Nephron progenitor cell (in vitro differentiated cells): ENCODE measurements around the gene IL32.
A peak's percentile ranks its signal among the peaks of the same experiment; 100 is the strongest.

Source experiments
- DNase-seq: peaks from one replicate; pipeline ENCODE4 v3.0.0; 2021
- H3K27ac Mint-ChIP-seq: 2 replicates; pipeline ENCODE4 v1.8.0; 2021; ENCODE audit warnings: mild to moderate bottlenecking, moderate library complexity, mixed read lengths
- H3K27me3 Mint-ChIP-seq: 2 replicates; pipeline ENCODE4 v1.8.0; 2021; ENCODE audit warnings: mild to moderate bottlenecking, low read depth, mixed read lengths; ENCODE audit not compliant: poor library complexity
- H3K36me3 Mint-ChIP-seq: 2 replicates; pipeline ENCODE4 v1.8.0; 2021; ENCODE audit warnings: low read depth, mixed read lengths
- H3K4me1 Mint-ChIP-seq: 2 replicates; pipeline ENCODE4 v1.8.0; 2021; ENCODE audit warnings: mixed read lengths
- H3K4me3 Mint-ChIP-seq: 2 replicates; pipeline ENCODE4 v1.8.0; 2021; ENCODE audit warnings: mild to moderate bottlenecking, moderate library complexity, mixed read lengths
- H3K9me3 Mint-ChIP-seq: 2 replicates; pipeline ENCODE4 v1.8.0; 2021; ENCODE audit warnings: mild to moderate bottlenecking, moderate library complexity, mixed read lengths
- CTCF ChIP-seq: fragments of 200-600 bp; sonication (generic); IDR thresholded peaks from 2 replicates; pipeline ENCODE4 v1.5.0; 2021; ENCODE audit warnings: antibody characterized with exemption

IL32 gene

GRCh38 chr16:3094289-3095027 lies 29.0 kb downstream of the IL32 start:
- peaks cover 52% of the 10 kb centered on the region for H3K4me1 Mint-ChIP-seq
- DNase-seq: no peak
- no peaks in the 10 kb centered on the region for H3K36me3 Mint-ChIP-seq
- TF ChIP-seq CTCF: peak; percentile 12
- no peaks in the 10 kb centered on the region for H3K9me3 Mint-ChIP-seq
- no peak overlapping the region for H3K4me3 Mint-ChIP-seq
- H3K27me3 Mint-ChIP-seq: peaks cover 31% of the 10 kb centered on the region
- no peak overlapping the region for H3K27ac Mint-ChIP-seq

- DNase-seq: no peak
- no peak for TF ChIP-seq CTCF
- H3K27me3 Mint-ChIP-seq: peaks cover 42% of the 10 kb centered on the region
- no peak overlapping the region for H3K27ac Mint-ChIP-seq
- no peak overlapping the region for H3K4me3 Mint-ChIP-seq
- H3K4me1 Mint-ChIP-seq: peaks cover 57% of the 10 kb centered on the region
- no peaks in the 10 kb centered on the region for H3K36me3 Mint-ChIP-seq
- H3K9me3 Mint-ChIP-seq: no peaks in the 10 kb centered on the region
Measured at GRCh38 chr16:3095869-3096268, 30.4 kb downstream of the IL32 start.

- DNase-seq: no peak
- Mint-ChIP-seq H3K27me3 (peaks cover 47% of the 10 kb centered on the region), H3K4me3 (no peak overlapping the region), H3K4me1 (peaks cover 59% of the 10 kb centered on the region), H3K36me3 (no peaks in the 10 kb centered on the region), H3K9me3 (no peaks in the 10 kb centered on the region), H3K27ac (no peak overlapping the region)
- no peak for TF ChIP-seq CTCF
Measured at GRCh38 chr16:3096362-3096761, 30.9 kb downstream of the IL32 start.

GRCh38 chr16:3097266-3097665 lies 31.8 kb downstream of the IL32 start:
- peak overlapping the region; percentile 69 for H3K27ac Mint-ChIP-seq
- H3K9me3 Mint-ChIP-seq: no peaks in the 10 kb centered on the region
- peaks cover 58% of the 10 kb centered on the region for H3K4me1 Mint-ChIP-seq
- peak overlapping the region; percentile 64 for H3K4me3 Mint-ChIP-seq
- H3K36me3 Mint-ChIP-seq: no peaks in the 10 kb centered on the region
- peaks cover 48% of the 10 kb centered on the region for H3K27me3 Mint-ChIP-seq
- DNase-seq: peak; percentile 37
- TF ChIP-seq CTCF: no peak

GRCh38 chr16:3098459-3099394 lies 33.3 kb downstream of the IL32 start, which contains the start of gene ZSCAN10:
Gene ZSCAN10 (minus strand): TSS chr16:3099294. CDS start chr16:3092937, 6,357 bp downstream.
- H3K36me3 Mint-ChIP-seq: no peaks in the 10 kb centered on the region
- peaks cover 59% of the 10 kb centered on the region for H3K4me1 Mint-ChIP-seq
- H3K27me3 Mint-ChIP-seq: peaks cover 58% of the 10 kb centered on the region
- no peaks in the 10 kb centered on the region for H3K9me3 Mint-ChIP-seq
- TF ChIP-seq CTCF: no peak
- H3K27ac Mint-ChIP-seq: no peak within 1 kb of the TSS
- peak within 1 kb of the TSS; percentile 84 for H3K4me3 Mint-ChIP-seq
- no peak for DNase-seq
